Spleen (tissue), 7 donors: ENCODE results near the gene VRK3.

ENCODE experiments used
- POLR2A ChIP-seq, 3 donors: fragments of 450-650 bp; IDR thresholded peaks; one replicate each; pipeline ENCODE4 v1.5.1; 2017; ENCODE audit warnings: antibody characterized with exemption in 3 of 3, mild to moderate bottlenecking in 1 of 3
- POLR2AphosphoS5 ChIP-seq, 3 donors: sonication (generic); formaldehyde crosslinking; IDR thresholded peaks; one replicate each; pipeline ENCODE4 v1.5.1; 2017; ENCODE audit warnings: antibody characterized with exemption in 3 of 3
- TF ChIP-seq, protein P1 (sequence below), 11 experiments: fragments of 200-600 bp in 7 of 11; fragments of 450-650 bp in 4 of 11; sonication (generic) in 4 of 11; IDR thresholded peaks in 8 of 11; conservative IDR thresholded peaks in 3 of 11; 1 replicate in 7 of 11; 2 replicates in 4 of 11; pipeline versions ENCODE4 v1.4.0 to v1.8.0; 2016 to 2021; ENCODE audit warnings: antibody characterized with exemption in 11 of 11, inconsistent platforms in 4 of 11, mild to moderate bottlenecking in 1 of 11
- donor health status: DM: no; HTN: no; CAD: no; lungs with moderate emphysema.
- donor health status: DM: no; HTN: no; CAD: no.
- donor health status: DM: no; HTN: no; CAD: no.

DNA sequence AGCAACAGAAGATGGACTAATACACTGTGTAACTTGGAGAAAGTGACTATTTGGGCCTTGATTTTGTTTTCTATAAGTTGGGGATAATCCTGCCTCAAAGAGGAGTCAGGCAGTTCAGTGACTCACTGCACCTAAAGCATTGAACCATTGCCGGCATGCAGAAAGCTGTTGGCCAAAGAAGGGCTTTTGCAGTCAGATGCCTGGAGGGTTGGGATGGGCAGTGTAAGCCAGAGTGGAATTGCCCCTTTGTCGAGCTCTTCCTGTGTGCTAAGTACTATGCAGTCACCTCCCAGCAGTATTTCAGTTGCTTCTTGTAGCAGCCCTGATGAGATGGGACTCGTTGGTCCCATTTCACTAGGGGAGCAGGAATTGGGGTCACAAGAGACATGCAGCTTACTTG, 11.7 kb upstream of the VRK3 start:
- TF ChIP-seq, protein P1, sequence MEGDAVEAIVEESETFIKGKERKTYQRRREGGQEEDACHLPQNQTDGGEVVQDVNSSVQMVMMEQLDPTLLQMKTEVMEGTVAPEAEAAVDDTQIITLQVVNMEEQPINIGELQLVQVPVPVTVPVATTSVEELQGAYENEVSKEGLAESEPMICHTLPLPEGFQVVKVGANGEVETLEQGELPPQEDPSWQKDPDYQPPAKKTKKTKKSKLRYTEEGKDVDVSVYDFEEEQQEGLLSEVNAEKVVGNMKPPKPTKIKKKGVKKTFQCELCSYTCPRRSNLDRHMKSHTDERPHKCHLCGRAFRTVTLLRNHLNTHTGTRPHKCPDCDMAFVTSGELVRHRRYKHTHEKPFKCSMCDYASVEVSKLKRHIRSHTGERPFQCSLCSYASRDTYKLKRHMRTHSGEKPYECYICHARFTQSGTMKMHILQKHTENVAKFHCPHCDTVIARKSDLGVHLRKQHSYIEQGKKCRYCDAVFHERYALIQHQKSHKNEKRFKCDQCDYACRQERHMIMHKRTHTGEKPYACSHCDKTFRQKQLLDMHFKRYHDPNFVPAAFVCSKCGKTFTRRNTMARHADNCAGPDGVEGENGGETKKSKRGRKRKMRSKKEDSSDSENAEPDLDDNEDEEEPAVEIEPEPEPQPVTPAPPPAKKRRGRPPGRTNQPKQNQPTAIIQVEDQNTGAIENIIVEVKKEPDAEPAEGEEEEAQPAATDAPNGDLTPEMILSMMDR (IDR thresholded peaks at IDR 0.05 in 8 of 11, conservative IDR thresholded peaks at IDR 0.05 in 3 of 11), result no peak
- TF ChIP-seq POLR2A (IDR thresholded peaks at IDR 0.05) (no peak), POLR2AphosphoS5 (IDR thresholded peaks at IDR 0.05) (no peak)
